ENCODE measurements around the gene OPCML.

OPCML gene

DNA sequence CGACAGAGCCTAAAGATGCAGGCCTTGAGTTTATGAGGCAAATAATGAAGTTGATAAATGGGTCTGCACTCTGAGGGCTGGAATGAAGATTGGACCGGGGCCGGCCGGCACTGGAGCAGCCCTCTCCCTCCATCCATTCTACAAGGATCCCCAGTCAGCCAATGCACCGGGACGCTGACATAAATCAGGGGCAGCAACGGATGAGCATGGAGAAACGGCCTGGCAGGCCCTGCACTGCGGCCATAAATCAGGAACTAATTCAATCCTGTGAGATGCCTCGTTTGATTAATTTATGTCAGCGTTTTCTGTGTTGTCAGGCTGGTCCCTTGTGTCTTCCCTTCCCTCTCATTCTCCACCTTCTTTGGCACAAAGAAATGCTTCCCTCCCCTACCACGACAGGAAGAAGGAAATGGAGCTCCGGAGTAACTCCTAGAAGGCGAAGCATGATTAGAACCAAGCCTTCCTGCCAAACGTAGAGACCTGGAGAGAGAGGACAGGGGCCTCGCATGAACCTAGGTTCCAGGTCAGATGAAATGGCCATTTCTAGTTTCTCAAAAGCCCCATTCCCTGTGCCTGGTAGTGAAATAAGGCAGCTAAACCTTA lies 358.4 kb downstream of the OPCML start:
- H3K27ac ChIP-seq (replicated peaks; ENCODE audit: low read length), result no peak overlapping the region
- H3K4ac ChIP-seq (ENCODE audit: low read length), result no peak overlapping the region
- H3K23ac ChIP-seq (ENCODE audit: low read depth, low read length, poor library complexity), result no peak overlapping the region
- H4K91ac ChIP-seq (ENCODE audit: low read depth, low read length, poor library complexity), result no peak overlapping the region
- H3K14ac ChIP-seq (ENCODE audit: low read length), result no peak overlapping the region
- H3K9me3 ChIP-seq (replicated peaks in 1 of 2; ENCODE audit: control insufficient read depth in 2 of 2, insufficient read depth in 1 of 2, low read depth in 1 of 2, low read length in 2 of 2), result no peaks in the 10 kb centered on the region
- WGBS, 2 donors (ENCODE audit: extremely low coverage in 2 of 2, insufficient read length in 2 of 2, insufficient replicate concordance in 1 of 2), result no CpG with 5 or more reads among the region's 16 CpGs
- no peak overlapping the region for H2BK15ac ChIP-seq (ENCODE audit: low read length)
- H3K36me3 ChIP-seq (replicated peaks in 1 of 2; ENCODE audit: control insufficient read depth in 2 of 2, insufficient read depth in 2 of 2, low read length in 2 of 2), result no peaks in the 10 kb centered on the region
- DNase-seq (ENCODE audit: low spot score), result no peak
- H3K4me2 ChIP-seq (ENCODE audit: insufficient read depth, low read length, poor library complexity, severe bottlenecking), result no peak overlapping the region
- H3K27me3 ChIP-seq (ENCODE audit: control insufficient read depth in 3 of 3, insufficient read depth in 3 of 3, low read depth in 1 of 3, low read length in 3 of 3), result no peaks in the 10 kb centered on the region
- no peak overlapping the region for H4K8ac ChIP-seq (ENCODE audit: low read depth, low read length)
- no peak overlapping the region for H2BK12ac ChIP-seq (ENCODE audit: low read length)
- no peaks in the 10 kb centered on the region for H3K4me1 ChIP-seq (ENCODE audit: control insufficient read depth in 2 of 2, insufficient read depth in 1 of 2, low read depth in 1 of 2, low read length in 2 of 2)
- H3K18ac ChIP-seq (ENCODE audit: low read length), result peak overlapping the region; percentile 35
- no peak overlapping the region for H3K4me3 ChIP-seq (ENCODE audit: low read length in 2 of 2)
- no peak overlapping the region for H2AK5ac ChIP-seq (ENCODE audit: low read depth, low read length)
- H3K79me1 ChIP-seq (ENCODE audit: low read depth, low read length), result no peaks in the 10 kb centered on the region
- no peak overlapping the region for H2BK120ac ChIP-seq (ENCODE audit: low read depth, low read length)
- H2AFZ ChIP-seq (ENCODE audit: low read length), result no peak overlapping the region
- no peak overlapping the region for H2BK5ac ChIP-seq (ENCODE audit: low read length)
- H3K9ac ChIP-seq (ENCODE audit: low read depth, low read length, poor library complexity), result no peak overlapping the region

DNA sequence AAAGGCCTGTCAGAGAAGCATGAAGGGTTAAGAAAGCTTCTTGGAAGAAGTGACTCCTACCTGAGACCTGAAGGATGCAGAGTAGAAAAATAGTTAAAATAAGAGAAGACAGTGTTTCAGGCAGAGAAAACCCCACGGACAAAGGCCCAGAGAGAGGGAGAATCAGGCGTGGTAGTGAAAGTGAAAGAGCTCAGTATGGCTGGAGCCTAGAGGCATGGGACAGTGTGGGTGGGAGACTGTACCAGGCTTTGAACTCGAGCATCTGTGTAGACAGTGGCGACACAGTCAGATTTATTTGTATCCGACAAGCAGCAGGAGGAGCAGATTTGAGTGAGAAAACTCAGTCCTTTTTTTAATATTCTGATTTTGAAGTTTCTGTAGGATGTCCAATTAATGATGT lies 360.0 kb downstream of the OPCML start:
- Histone ChIP-seq H3K14ac (ENCODE audit: low read length) (no peak overlapping the region), H3K9me3 (replicated peaks in 1 of 2; ENCODE audit: control insufficient read depth in 2 of 2, insufficient read depth in 1 of 2, low read depth in 1 of 2, low read length in 2 of 2) (no peaks in the 10 kb centered on the region), H2BK120ac (ENCODE audit: low read depth, low read length) (no peak overlapping the region), H2BK5ac (ENCODE audit: low read length) (no peak overlapping the region), H3K27ac (replicated peaks; ENCODE audit: low read length) (no peak overlapping the region), H3K4ac (ENCODE audit: low read length) (no peak overlapping the region), H3K9ac (ENCODE audit: low read depth, low read length, poor library complexity) (no peak overlapping the region), H3K23ac (ENCODE audit: low read depth, low read length, poor library complexity) (no peak overlapping the region), H4K91ac (ENCODE audit: low read depth, low read length, poor library complexity) (no peak overlapping the region), H3K27me3 (ENCODE audit: control insufficient read depth in 3 of 3, insufficient read depth in 3 of 3, low read depth in 1 of 3, low read length in 3 of 3) (no peaks in the 10 kb centered on the region), H2AK5ac (ENCODE audit: low read depth, low read length) (no peak overlapping the region), H3K18ac (ENCODE audit: low read length) (no peak overlapping the region), H4K8ac (ENCODE audit: low read depth, low read length) (no peak overlapping the region), H3K4me2 (ENCODE audit: insufficient read depth, low read length, poor library complexity, severe bottlenecking) (no peak overlapping the region), H3K4me3 (ENCODE audit: low read length in 2 of 2) (no peak overlapping the region), H2BK15ac (ENCODE audit: low read length) (no peak overlapping the region), H2BK12ac (ENCODE audit: low read length) (no peak overlapping the region), H3K4me1 (ENCODE audit: control insufficient read depth in 2 of 2, insufficient read depth in 1 of 2, low read depth in 1 of 2, low read length in 2 of 2) (no peaks in the 10 kb centered on the region), H3K36me3 (replicated peaks in 1 of 2; ENCODE audit: control insufficient read depth in 2 of 2, insufficient read depth in 2 of 2, low read length in 2 of 2) (no peaks in the 10 kb centered on the region), H3K79me1 (ENCODE audit: low read depth, low read length) (no peaks in the 10 kb centered on the region), H2AFZ (ENCODE audit: low read length) (no peak overlapping the region)
- no peak for DNase-seq (ENCODE audit: low spot score)
- WGBS, 2 donors (ENCODE audit: extremely low coverage in 2 of 2, insufficient read length in 2 of 2, insufficient replicate concordance in 1 of 2), result no CpG with 5 or more reads among the region's 5 CpGs

DNA sequence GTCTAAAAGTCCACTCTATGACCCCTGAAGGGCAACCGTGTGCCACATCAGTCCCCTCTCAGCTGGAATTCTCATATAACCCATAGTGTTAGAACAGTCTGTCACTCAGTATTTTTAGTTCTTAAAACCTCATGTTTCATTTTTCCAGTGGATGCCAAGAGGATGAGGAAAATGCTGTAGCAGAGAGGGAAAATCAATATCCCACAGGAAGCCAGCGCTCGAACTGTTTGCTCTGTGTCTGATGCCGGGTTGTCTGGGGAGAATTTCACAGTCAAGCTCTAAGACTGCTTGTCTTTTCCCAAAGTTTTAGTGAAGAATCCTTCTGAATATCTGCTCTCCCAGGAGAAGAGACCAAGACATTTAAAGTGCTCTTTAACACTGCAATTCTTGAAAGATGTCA lies 360.9 kb downstream of the OPCML start:
- no peak overlapping the region for H3K14ac ChIP-seq (ENCODE audit: low read length)
- H4K91ac ChIP-seq (ENCODE audit: low read depth, low read length, poor library complexity), result no peak overlapping the region
- H2AK5ac ChIP-seq (ENCODE audit: low read depth, low read length), result no peak overlapping the region
- H3K4me1 ChIP-seq (ENCODE audit: control insufficient read depth in 2 of 2, insufficient read depth in 1 of 2, low read depth in 1 of 2, low read length in 2 of 2), result peaks cover 0 to 2% of the 10 kb centered on the region in 2 donors
- no peak overlapping the region for H3K18ac ChIP-seq (ENCODE audit: low read length)
- H2BK15ac ChIP-seq (ENCODE audit: low read length), result no peak overlapping the region
- no peak for DNase-seq (ENCODE audit: low spot score)
- no peaks in the 10 kb centered on the region for H3K9me3 ChIP-seq (replicated peaks in 1 of 2; ENCODE audit: control insufficient read depth in 2 of 2, insufficient read depth in 1 of 2, low read depth in 1 of 2, low read length in 2 of 2)
- H2BK120ac ChIP-seq (ENCODE audit: low read depth, low read length), result no peak overlapping the region
- H3K36me3 ChIP-seq (replicated peaks in 1 of 2; ENCODE audit: control insufficient read depth in 2 of 2, insufficient read depth in 2 of 2, low read length in 2 of 2), result no peaks in the 10 kb centered on the region
- no peak overlapping the region for H2AFZ ChIP-seq (ENCODE audit: low read length)
- H3K9ac ChIP-seq (ENCODE audit: low read depth, low read length, poor library complexity), result no peak overlapping the region
- no peak overlapping the region for H2BK5ac ChIP-seq (ENCODE audit: low read length)
- H3K23ac ChIP-seq (ENCODE audit: low read depth, low read length, poor library complexity), result no peak overlapping the region
- H3K4me2 ChIP-seq (ENCODE audit: insufficient read depth, low read length, poor library complexity, severe bottlenecking), result no peak overlapping the region
- no peak overlapping the region for H3K4me3 ChIP-seq (ENCODE audit: low read length in 2 of 2)
- H3K27ac ChIP-seq (replicated peaks; ENCODE audit: low read length), result no peak overlapping the region
- no peak overlapping the region for H2BK12ac ChIP-seq (ENCODE audit: low read length)
- no peaks in the 10 kb centered on the region for H3K27me3 ChIP-seq (ENCODE audit: control insufficient read depth in 3 of 3, insufficient read depth in 3 of 3, low read depth in 1 of 3, low read length in 3 of 3)
- no peaks in the 10 kb centered on the region for H3K79me1 ChIP-seq (ENCODE audit: low read depth, low read length)
- WGBS, 2 donors (ENCODE audit: extremely low coverage in 2 of 2, insufficient read length in 2 of 2, insufficient replicate concordance in 1 of 2), result no CpG with 5 or more reads among the region's 4 CpGs
- H4K8ac ChIP-seq (ENCODE audit: low read depth, low read length), result no peak overlapping the region
- H3K4ac ChIP-seq (ENCODE audit: low read length), result no peak overlapping the region

DNA sequence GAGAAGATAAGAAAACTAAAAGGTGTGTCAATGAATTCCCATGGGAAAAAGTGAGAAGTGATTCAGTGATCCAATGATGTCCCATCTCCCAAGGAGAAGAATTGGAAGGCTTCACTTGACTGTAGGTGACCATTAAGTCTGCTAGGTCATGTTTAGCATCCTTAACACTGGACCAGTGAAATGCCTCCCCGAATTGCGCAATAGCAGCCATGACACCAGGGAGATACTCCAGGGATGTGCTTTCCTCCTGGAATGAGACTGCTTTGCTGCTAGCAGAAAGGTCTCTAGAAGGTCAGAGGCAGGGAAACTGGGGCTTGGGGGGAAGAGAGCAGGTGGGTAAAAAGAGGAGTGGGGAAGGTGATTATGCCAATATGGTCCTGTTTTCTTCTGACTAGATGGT lies 364.3 kb downstream of the OPCML start:
- Histone ChIP-seq H3K4ac (ENCODE audit: low read length) (no peak overlapping the region), H3K4me2 (ENCODE audit: insufficient read depth, low read length, poor library complexity, severe bottlenecking) (no peak overlapping the region), H2AFZ (ENCODE audit: low read length) (no peak overlapping the region), H3K14ac (ENCODE audit: low read length) (no peak overlapping the region), H2BK120ac (ENCODE audit: low read depth, low read length) (no peak overlapping the region), H4K91ac (ENCODE audit: low read depth, low read length, poor library complexity) (no peak overlapping the region), H3K9me3 (replicated peaks in 1 of 2; ENCODE audit: control insufficient read depth in 2 of 2, insufficient read depth in 1 of 2, low read depth in 1 of 2, low read length in 2 of 2) (no peaks in the 10 kb centered on the region), H3K9ac (ENCODE audit: low read depth, low read length, poor library complexity) (no peak overlapping the region), H3K27me3 (ENCODE audit: control insufficient read depth in 3 of 3, insufficient read depth in 3 of 3, low read depth in 1 of 3, low read length in 3 of 3) (no peaks in the 10 kb centered on the region), H3K18ac (ENCODE audit: low read length) (no peak overlapping the region), H2BK5ac (ENCODE audit: low read length) (no peak overlapping the region), H3K4me3 (ENCODE audit: low read length in 2 of 2) (no peak overlapping the region), H2BK15ac (ENCODE audit: low read length) (no peak overlapping the region), H2BK12ac (ENCODE audit: low read length) (no peak overlapping the region), H4K8ac (ENCODE audit: low read depth, low read length) (no peak overlapping the region), H2AK5ac (ENCODE audit: low read depth, low read length) (no peak overlapping the region), H3K4me1 (ENCODE audit: control insufficient read depth in 2 of 2, insufficient read depth in 1 of 2, low read depth in 1 of 2, low read length in 2 of 2) (peaks cover 0 to 5% of the 10 kb centered on the region in 2 donors), H3K23ac (ENCODE audit: low read depth, low read length, poor library complexity) (no peak overlapping the region), H3K79me1 (ENCODE audit: low read depth, low read length) (no peaks in the 10 kb centered on the region), H3K27ac (replicated peaks; ENCODE audit: low read length) (no peak overlapping the region), H3K36me3 (replicated peaks in 1 of 2; ENCODE audit: control insufficient read depth in 2 of 2, insufficient read depth in 2 of 2, low read length in 2 of 2) (no peaks in the 10 kb centered on the region)
- WGBS, 2 donors (ENCODE audit: extremely low coverage in 2 of 2, insufficient read length in 2 of 2, insufficient replicate concordance in 1 of 2), result no CpG with 5 or more reads among the region's 2 CpGs
- no peak for DNase-seq (ENCODE audit: low spot score)
